GM12878 (cell line): ENCODE results near the gene TEX36.

ENCODE experiments used
- FOS ChIP-seq: IDR thresholded peaks from 3 replicates; pipeline ENCODE4 v1.6.1; 2011; ENCODE audit warnings: borderline replicate concordance; ENCODE audit not compliant: insufficient read length; ENCODE audit errors: extremely low read depth
- FOXM1 ChIP-seq: IDR thresholded peaks from 2 replicates; pipeline ENCODE4 v1.6.1; 2012; ENCODE audit warnings: low read depth, mild to moderate bottlenecking, inconsistent platforms, low read length, moderate library complexity
- POLR2AphosphoS5 ChIP-seq: IDR thresholded peaks from 2 replicates; pipeline ENCODE4 v1.6.1; 2011; ENCODE audit warnings: mild to moderate bottlenecking, low read length, inconsistent platforms

DNA sequence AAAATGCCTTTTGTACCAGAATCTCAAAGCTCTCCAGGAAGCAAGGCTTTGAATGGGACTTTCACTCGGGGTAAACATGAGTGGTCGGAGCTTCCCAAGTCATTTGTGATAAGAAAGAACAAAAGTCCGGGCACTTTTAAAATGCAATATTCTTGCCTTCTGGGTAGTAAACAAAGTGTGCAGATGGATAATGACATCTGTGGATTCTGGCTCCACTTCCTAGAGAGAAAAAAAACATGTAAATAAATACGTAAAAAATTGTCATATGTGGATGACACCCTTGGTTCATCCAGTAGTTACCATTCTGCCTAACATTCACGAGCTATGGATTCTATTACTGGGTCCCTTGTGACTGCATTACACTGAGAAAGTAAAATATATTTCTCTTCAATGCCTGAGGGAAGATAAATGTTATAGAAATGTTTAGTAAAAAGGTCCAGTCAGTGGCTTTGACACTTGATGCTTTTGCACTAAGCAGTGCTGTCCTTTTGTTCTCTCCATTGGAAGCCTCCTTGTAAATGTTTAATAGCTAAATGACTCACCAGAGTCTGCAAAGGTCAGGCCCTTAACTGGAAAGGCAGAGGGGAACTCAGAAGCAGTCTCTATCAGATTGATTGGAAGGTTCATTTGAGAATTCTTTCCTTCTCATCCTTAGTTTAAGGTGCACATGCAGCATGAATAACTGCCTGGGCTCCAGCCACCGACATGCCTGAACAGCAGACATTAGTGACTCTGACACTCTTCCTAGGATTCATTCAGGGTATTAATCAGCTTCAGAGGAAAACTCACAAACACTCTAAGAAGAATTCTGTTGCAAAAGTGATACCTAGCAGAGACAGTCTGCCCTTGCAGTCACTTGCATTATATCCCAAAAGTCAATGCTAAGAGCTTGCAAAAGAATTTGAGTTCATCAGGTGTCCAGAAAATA lies 24.8 kb upstream of the TEX36 start:
- TF ChIP-seq POLR2AphosphoS5 = no peak
- no peak for TF ChIP-seq FOS
- no peak for TF ChIP-seq FOXM1
